ENCODE results near the gene PRMT1.
"Not testable (repeated sequence)": the region's sequence is repeated elsewhere in the genome, so short reads cannot be mapped to it uniquely, and the experiment has no call there.

The PRMT1 gene

DNA sequence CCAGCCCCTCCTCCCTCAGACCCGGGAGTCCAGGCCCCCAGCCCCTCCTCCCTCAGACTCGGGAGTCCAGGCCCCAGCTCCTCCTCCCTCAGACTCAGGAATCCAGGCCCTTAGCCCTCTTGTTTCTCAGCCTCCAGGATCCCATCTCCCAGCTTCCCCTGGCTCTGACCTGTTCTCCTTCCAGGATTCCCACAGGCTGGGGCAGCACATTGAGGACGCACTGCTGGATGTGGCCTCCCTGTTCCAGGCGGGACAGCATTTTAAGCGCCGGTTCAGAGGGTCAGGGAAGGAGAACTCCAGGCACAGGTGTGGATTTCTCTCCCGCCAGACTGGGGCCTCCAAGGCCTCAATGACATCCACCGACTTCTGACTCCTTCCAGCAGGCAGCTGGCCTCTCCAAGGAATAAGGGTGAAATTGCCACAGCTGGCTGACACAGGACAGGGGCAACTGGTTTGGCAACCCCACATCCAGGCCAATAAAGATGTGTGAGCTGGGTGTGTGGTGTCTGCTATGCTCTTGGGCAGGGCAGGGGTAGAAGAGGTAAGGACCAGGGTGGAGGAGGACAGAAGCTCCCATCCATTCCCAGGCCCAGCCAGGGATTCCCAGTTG lies 36.3 kb downstream of the PRMT1 start:
- DNase-seq (ENCODE audit: insufficient read length, low spot score) (no peak), FAIRE-seq (no peak)
- TF ChIP-seq, protein P1, sequence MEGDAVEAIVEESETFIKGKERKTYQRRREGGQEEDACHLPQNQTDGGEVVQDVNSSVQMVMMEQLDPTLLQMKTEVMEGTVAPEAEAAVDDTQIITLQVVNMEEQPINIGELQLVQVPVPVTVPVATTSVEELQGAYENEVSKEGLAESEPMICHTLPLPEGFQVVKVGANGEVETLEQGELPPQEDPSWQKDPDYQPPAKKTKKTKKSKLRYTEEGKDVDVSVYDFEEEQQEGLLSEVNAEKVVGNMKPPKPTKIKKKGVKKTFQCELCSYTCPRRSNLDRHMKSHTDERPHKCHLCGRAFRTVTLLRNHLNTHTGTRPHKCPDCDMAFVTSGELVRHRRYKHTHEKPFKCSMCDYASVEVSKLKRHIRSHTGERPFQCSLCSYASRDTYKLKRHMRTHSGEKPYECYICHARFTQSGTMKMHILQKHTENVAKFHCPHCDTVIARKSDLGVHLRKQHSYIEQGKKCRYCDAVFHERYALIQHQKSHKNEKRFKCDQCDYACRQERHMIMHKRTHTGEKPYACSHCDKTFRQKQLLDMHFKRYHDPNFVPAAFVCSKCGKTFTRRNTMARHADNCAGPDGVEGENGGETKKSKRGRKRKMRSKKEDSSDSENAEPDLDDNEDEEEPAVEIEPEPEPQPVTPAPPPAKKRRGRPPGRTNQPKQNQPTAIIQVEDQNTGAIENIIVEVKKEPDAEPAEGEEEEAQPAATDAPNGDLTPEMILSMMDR (IDR thresholded peaks at IDR 0.05; ENCODE audit: insufficient read depth, missing control alignments), result no peak

- DNase-seq (ENCODE audit: insufficient read length, low spot score) (no peak), FAIRE-seq (no peak)
- TF ChIP-seq, protein P1 (IDR thresholded peaks at IDR 0.05; ENCODE audit: insufficient read depth, missing control alignments), result no peak
These were observed 39.1 kb downstream of the PRMT1 start for GRCh38 chr19:49716154-49716553.

GRCh38 chr19:49718511-49718910 lies 41.4 kb downstream of the PRMT1 start:
- FAIRE-seq, result no peak
- no peak for DNase-seq (ENCODE audit: insufficient read length, low spot score)
- TF ChIP-seq, protein P1 (IDR thresholded peaks at IDR 0.05; ENCODE audit: insufficient read depth, missing control alignments), result no peak

DNA sequence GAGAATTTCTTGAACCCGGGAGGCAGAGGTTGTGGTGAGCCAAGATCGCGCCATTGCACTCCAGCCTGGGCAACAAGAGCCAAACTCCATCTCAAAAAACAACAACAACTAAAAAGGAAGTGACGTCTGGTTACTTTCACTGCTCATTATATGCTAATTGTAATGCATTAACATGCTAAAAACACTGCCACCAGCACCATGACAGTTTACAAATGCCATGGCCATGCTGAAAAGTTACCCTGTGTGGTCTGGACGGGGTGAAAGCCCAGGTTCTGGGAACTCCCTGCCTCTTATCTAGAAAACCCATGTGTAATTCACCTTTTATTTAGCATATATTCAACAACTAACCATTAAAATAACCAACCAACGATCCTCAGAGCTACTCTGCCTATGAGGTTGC lies 41.9 kb downstream of the PRMT1 start:
- FAIRE-seq (no peak), DNase-seq (ENCODE audit: insufficient read length, low spot score) (no peak)
- TF ChIP-seq, protein P1 (IDR thresholded peaks at IDR 0.05; ENCODE audit: insufficient read depth, missing control alignments), result no peak

- DNase-seq (ENCODE audit: insufficient read length, low spot score); FAIRE-seq: not testable (repeated sequence)
These were observed 42.3 kb downstream of the PRMT1 start for GRCh38 chr19:49719420-49719819.

DNA sequence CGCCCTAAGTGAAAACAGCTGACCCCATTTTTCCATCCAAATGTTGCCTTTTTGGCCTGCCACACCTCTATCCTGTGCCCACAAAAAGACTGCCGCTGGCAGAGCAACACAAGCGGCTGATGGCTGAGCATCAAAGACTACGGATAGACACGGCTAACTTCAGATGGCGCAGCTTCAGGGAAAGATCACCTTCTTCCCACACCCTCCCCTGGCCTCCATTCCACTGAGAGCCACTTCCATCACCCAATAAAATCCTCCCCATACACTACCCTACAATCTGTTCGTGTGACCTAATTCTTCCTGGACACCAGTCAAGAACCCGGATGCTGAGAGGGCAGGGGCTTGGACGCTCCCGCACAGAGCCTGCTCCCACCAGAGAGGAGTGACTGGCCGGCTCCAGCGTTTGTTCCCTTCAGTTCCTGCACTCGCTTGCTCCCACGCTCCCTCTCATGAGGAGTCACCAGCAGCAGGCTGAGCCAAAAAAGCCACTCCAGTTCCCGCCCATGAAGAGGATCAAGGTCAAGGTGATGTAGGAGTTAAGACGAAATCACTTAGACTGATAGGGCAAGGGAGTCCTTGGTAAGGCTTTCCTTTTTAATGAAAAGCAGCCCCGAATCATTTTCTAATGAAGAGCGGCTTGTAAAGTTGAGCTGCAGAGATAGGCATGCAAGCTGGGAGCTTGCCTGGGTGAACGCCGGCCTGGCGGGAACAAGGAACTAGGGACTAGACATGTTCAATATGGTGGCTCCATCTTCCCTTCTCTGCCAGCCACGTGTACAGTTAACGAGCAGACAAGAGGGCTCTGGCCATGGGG lies 50.4 kb downstream of the PRMT1 start:
- TF ChIP-seq, protein P1 (IDR thresholded peaks at IDR 0.05; ENCODE audit: insufficient read depth, missing control alignments), result no peak
- FAIRE-seq (no peak), DNase-seq (ENCODE audit: insufficient read length, low spot score) (no peak)

- TF ChIP-seq, protein P1 (IDR thresholded peaks at IDR 0.05; ENCODE audit: insufficient read depth, missing control alignments), result no peak
- no peak for FAIRE-seq
These were observed 53.1 kb downstream of the PRMT1 start for GRCh38 chr19:49730166-49730565.

More at GRCh38 chr19:49730166-49730565, 53.1 kb downstream of the PRMT1 start:
- DNase-seq (ENCODE audit: insufficient read length, low spot score), result no peak
